Stimulated activated CD4-positive, alpha-beta T cell treated with anti-CD3 and anti-CD28 coated beads, Interleukin-12 subunit alpha, Interleukin-12 subunit beta, amount 100 ng/mL, for 24 hours (primary cell): ENCODE results near the gene ZNF414.

ENCODE experiments used
- DNase-seq, 2 experiments: peaks; one replicate each; pipeline ENCODE4 v3.0.0-alpha.2; 2020; ENCODE audit warnings: low read depth in 2 of 2

ZNF414 gene

GRCh38 chr19:8466018-8466417 is 47.9 kb downstream of the ZNF414 start:
- no peak for DNase-seq

- no peak for DNase-seq
Observed at GRCh38 chr19:8463365-8463764, 50.6 kb downstream of the ZNF414 start.

- no peak for DNase-seq
Observed at GRCh38 chr19:8462571-8462970, 51.4 kb downstream of the ZNF414 start.

- DNase-seq: no peak
Observed at GRCh38 chr19:8461891-8462290, 52.1 kb downstream of the ZNF414 start.

- DNase-seq: no peak
Observed at GRCh38 chr19:8461376-8461775, 52.6 kb downstream of the ZNF414 start.

GRCh38 chr19:8460516-8461298 is 53.3 kb downstream of the ZNF414 start:
- no peak for DNase-seq
